CD4-positive, alpha-beta T cell (primary cell): Measurements from ENCODE around the gene NR1D1. TPM values are rescaled to one million over a fixed set of nuclear protein-coding genes. Genes with fewer than 3 reads are reported as not detected.
A peak's percentile ranks its signal among the peaks of the same experiment; 100 is the strongest.

Source experiments
- ATAC-seq: fragments of 200-7000 bp; cut with Tn5 transposase; one replicate; pipeline ENCODE4 v1.10.0; 2022; ENCODE audit warnings: mild to moderate bottlenecking; ENCODE audit not compliant: poor library complexity
- CTCF ChIA-PET: fragments of 350-600 bp; sonication (Branson Sonifier 250); formaldehyde crosslinking; loops from one replicate; lab custom pipeline; 2021; ENCODE audit warnings: antibody characterized with exemption, inconsistent platforms; lab: Charles Lee
- POLR2A ChIA-PET: fragments of 350-600 bp; sonication (Branson Sonifier 250); formaldehyde crosslinking; loops from one replicate; lab custom pipeline; 2021; ENCODE audit warnings: antibody characterized with exemption, inconsistent platforms; lab: Charles Lee
- DNase-seq, 14 experiments: peaks; one replicate each; pipeline ENCODE4 v3.0.0-alpha.2; 2013 to 2020; ENCODE audit warnings: mixed read lengths in 2 of 14
- H3K27ac ChIP-seq, 2 donors: one replicate each; pipeline versions ENCODE4 v1.5.1 to v1.7.0; 2013; ENCODE audit warnings: low read length in 2 of 2, low read depth in 1 of 2, mild to moderate bottlenecking in 1 of 2
- H3K27me3 ChIP-seq, 2 experiments: 1 replicate in 1 of 2; 2 replicates in 1 of 2; pipeline versions ENCODE4 v1.6.1 to v1.7.0; 2013; ENCODE audit warnings: low read length in 2 of 2, control low read depth in 1 of 2, mild to moderate bottlenecking in 1 of 2, moderate library complexity in 1 of 2; ENCODE audit not compliant: insufficient read depth in 2 of 2, control insufficient read depth in 1 of 2
- H3K36me3 ChIP-seq: one replicate; pipeline ENCODE4 v1.6.1; 2013; ENCODE audit warnings: low read length, control low read depth; ENCODE audit not compliant: insufficient read depth
- H3K4me1 ChIP-seq: one replicate; pipeline ENCODE4 v1.6.1; 2013; ENCODE audit warnings: low read length, control low read depth; ENCODE audit not compliant: insufficient read depth
- H3K4me3 ChIP-seq: one replicate; pipeline ENCODE4 v1.5.1; 2013; ENCODE audit warnings: mild to moderate bottlenecking, low read length, moderate library complexity
- H3K9me3 ChIP-seq, 2 experiments: 1 replicate in 1 of 2; 2 replicates in 1 of 2; pipeline versions ENCODE4 v1.6.1 to v1.7.0; 2013; ENCODE audit warnings: low read length in 2 of 2, mild to moderate bottlenecking in 2 of 2, control low read depth in 1 of 2, moderate library complexity in 1 of 2; ENCODE audit not compliant: control insufficient read depth in 1 of 2, insufficient read depth in 1 of 2
- H3K27ac Mint-ChIP-seq: one replicate; pipeline ENCODE4 v1.8.0; 2020; ENCODE audit warnings: mixed read lengths
- H3K27me3 Mint-ChIP-seq: one replicate; pipeline ENCODE4 v1.8.0; 2021; ENCODE audit warnings: mixed read lengths
- H3K36me3 Mint-ChIP-seq: one replicate; pipeline ENCODE4 v1.8.0; 2021; ENCODE audit warnings: low read depth, mixed read lengths
- H3K4me1 Mint-ChIP-seq: one replicate; pipeline ENCODE4 v1.8.0; 2021; ENCODE audit warnings: low read depth, mixed read lengths
- H3K4me3 Mint-ChIP-seq: one replicate; pipeline ENCODE4 v1.8.0; 2020; ENCODE audit warnings: mild to moderate bottlenecking, mixed read lengths
- H3K9me3 Mint-ChIP-seq: one replicate; pipeline ENCODE4 v1.8.0; 2020; ENCODE audit warnings: mixed read lengths
- CTCF ChIP-seq: fragments of 200-600 bp; IDR thresholded peaks from one replicate; pipeline ENCODE4 v1.8.0; 2022; ENCODE audit warnings: antibody characterized with exemption, mild to moderate bottlenecking
- intact Hi-C, 2 experiments: fragments of 100-400 bp; cut with DNase I in 1 of 2; cut with micrococcal nuclease in 1 of 2; formaldehyde crosslinking; loops; one replicate each; pipeline versions ENCODE4 v1.15.1 to v1.9.0; 2023 to 2025; cut with DNase I, micrococcal nuclease
- total RNA-seq, 174 experiments: library from RNA in 2 of 174; stranded (reverse) in 2 of 174; gene quantifications; one replicate each; pipeline ENCODE4 v1.2.3 and lab custom pipeline; 2021 to 2026

NR1D1 gene
- total RNA-seq, 2 experiments from 2014 or later = 29.6 to 34.1 TPM

GRCh38 chr17:40123811-40124114, 23.4 kb upstream of the NR1D1 start:
- H3K9me3 ChIP-seq = no peaks in the 10 kb centered on the region
- H3K36me3 ChIP-seq = peaks cover 26% of the 10 kb centered on the region
- peaks cover 24% of the 10 kb centered on the region for H3K4me1 ChIP-seq
- H3K4me1 Mint-ChIP-seq = peaks cover 34% of the 10 kb centered on the region
- TF ChIP-seq CTCF = no peak
- H3K27me3 ChIP-seq = no peaks in the 10 kb centered on the region
- peak overlapping the region; percentile 93 for H3K4me3 Mint-ChIP-seq
- peak overlapping the region in 1 of 2 donors; percentile 83 for H3K27ac ChIP-seq
- ATAC-seq (no peak), DNase-seq (no peak)
- no peaks in the 10 kb centered on the region for H3K9me3 Mint-ChIP-seq
- H3K27ac Mint-ChIP-seq = peak overlapping the region; percentile 82
- H3K4me3 ChIP-seq = peak overlapping the region; percentile 93
- intact Hi-C loops = loop anchor here (1.0 to 2.0 kb wide), 2 partner anchors 17 kb away; partner anchors contain the start of gene CASC3 (in 2 of the 2)
- H3K36me3 Mint-ChIP-seq = peaks cover 43% of the 10 kb centered on the region
- POLR2A ChIA-PET = interaction anchor here (0.7 to 6.3 kb wide), 18 partner anchors 10 to 663 kb away, joined by 3 to 129 read pairs (median 6); partner anchors contain the start of genes CASC3, CDK12, MED24 and NR1D1
- CTCF ChIA-PET = interaction anchor here (1.0 to 3.6 kb wide), 11 partner anchors 11 to 231 kb away, joined by 3 to 31 read pairs (median 5); partner anchors contain the start of gene CASC3
- no peaks in the 10 kb centered on the region for H3K27me3 Mint-ChIP-seq

- peak overlapping the region; percentile 93 for H3K4me3 ChIP-seq
- peak; percentile 53 for ATAC-seq
- peak overlapping the region; percentile 82 for H3K27ac Mint-ChIP-seq
- H3K9me3 ChIP-seq = no peaks in the 10 kb centered on the region
- H3K4me1 Mint-ChIP-seq = peaks cover 37% of the 10 kb centered on the region
- H3K27me3 Mint-ChIP-seq = no peaks in the 10 kb centered on the region
- H3K4me1 ChIP-seq = peaks cover 24% of the 10 kb centered on the region
- no peak for TF ChIP-seq CTCF
- intact Hi-C loops = loop anchor here (1.0 to 2.0 kb wide), 2 partner anchors 17 to 18 kb away; partner anchors contain the start of gene CASC3 (in 2 of the 2)
- DNase-seq = peak in 12 of 14 experiments; percentile 25 to 77 (median 46)
- H3K36me3 ChIP-seq = peaks cover 26% of the 10 kb centered on the region
- H3K4me3 Mint-ChIP-seq = peak overlapping the region; percentile 93
- POLR2A ChIA-PET = interaction anchor here (0.7 to 6.3 kb wide), 17 partner anchors 10 to 662 kb away, joined by 3 to 129 read pairs (median 7); partner anchors contain the start of genes CASC3, CDK12, MED24 and NR1D1
- H3K27ac ChIP-seq = peak overlapping the region; percentile 66 to 83
- H3K27me3 ChIP-seq = no peaks in the 10 kb centered on the region
- peaks cover 41% of the 10 kb centered on the region for H3K36me3 Mint-ChIP-seq
- CTCF ChIA-PET = interaction anchor here (1.0 to 3.6 kb wide), 11 partner anchors 11 to 232 kb away, joined by 3 to 31 read pairs (median 5); partner anchors contain the start of gene CASC3
- no peaks in the 10 kb centered on the region for H3K9me3 Mint-ChIP-seq
Observed at GRCh38 chr17:40122999-40123810, 22.8 kb upstream of the NR1D1 start.

- Histone ChIP-seq H3K4me1 (peaks cover 24% of the 10 kb centered on the region), H3K27ac (peak overlapping the region; percentile 66 to 83), H3K36me3 (peaks cover 17% of the 10 kb centered on the region), H3K4me3 (peak overlapping the region; percentile 93), H3K9me3 (no peaks in the 10 kb centered on the region), H3K27me3 (no peaks in the 10 kb centered on the region)
- Mint-ChIP-seq H3K27me3 (no peaks in the 10 kb centered on the region), H3K36me3 (peaks cover 33% of the 10 kb centered on the region), H3K9me3 (no peaks in the 10 kb centered on the region), H3K27ac (no peak overlapping the region), H3K4me1 (peaks cover 41% of the 10 kb centered on the region), H3K4me3 (peak overlapping the region; percentile 57)
- no peak for TF ChIP-seq CTCF
- POLR2A ChIA-PET = interaction anchor here (0.7 to 6.3 kb wide), 12 partner anchors 10 to 68 kb away, joined by 3 to 129 read pairs (median 10); partner anchors contain the start of genes CASC3, MED24, NR1D1 and THRA
- intact Hi-C loops = loop anchor here in 1 of 2 experiments (2.0 kb wide), 1 partner anchor 18 kb away; the partner anchor contains the start of gene CASC3
- ATAC-seq = peak; percentile 45
- CTCF ChIA-PET = interaction anchor here (1.4 to 3.6 kb wide), 3 partner anchors 10 to 69 kb away, joined by 6 to 31 read pairs (median 9); partner anchors contain the start of gene CASC3
- DNase-seq = peak in 5 of 14 experiments; percentile 16 to 73 (median 48)
Observed at GRCh38 chr17:40122136-40122998, 22.0 kb upstream of the NR1D1 start.
